ENCODE data around the gene ITIH3.

- TF ChIP-seq, protein P1, sequence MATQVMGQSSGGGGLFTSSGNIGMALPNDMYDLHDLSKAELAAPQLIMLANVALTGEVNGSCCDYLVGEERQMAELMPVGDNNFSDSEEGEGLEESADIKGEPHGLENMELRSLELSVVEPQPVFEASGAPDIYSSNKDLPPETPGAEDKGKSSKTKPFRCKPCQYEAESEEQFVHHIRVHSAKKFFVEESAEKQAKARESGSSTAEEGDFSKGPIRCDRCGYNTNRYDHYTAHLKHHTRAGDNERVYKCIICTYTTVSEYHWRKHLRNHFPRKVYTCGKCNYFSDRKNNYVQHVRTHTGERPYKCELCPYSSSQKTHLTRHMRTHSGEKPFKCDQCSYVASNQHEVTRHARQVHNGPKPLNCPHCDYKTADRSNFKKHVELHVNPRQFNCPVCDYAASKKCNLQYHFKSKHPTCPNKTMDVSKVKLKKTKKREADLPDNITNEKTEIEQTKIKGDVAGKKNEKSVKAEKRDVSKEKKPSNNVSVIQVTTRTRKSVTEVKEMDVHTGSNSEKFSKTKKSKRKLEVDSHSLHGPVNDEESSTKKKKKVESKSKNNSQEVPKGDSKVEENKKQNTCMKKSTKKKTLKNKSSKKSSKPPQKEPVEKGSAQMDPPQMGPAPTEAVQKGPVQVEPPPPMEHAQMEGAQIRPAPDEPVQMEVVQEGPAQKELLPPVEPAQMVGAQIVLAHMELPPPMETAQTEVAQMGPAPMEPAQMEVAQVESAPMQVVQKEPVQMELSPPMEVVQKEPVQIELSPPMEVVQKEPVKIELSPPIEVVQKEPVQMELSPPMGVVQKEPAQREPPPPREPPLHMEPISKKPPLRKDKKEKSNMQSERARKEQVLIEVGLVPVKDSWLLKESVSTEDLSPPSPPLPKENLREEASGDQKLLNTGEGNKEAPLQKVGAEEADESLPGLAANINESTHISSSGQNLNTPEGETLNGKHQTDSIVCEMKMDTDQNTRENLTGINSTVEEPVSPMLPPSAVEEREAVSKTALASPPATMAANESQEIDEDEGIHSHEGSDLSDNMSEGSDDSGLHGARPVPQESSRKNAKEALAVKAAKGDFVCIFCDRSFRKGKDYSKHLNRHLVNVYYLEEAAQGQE (IDR thresholded peaks at IDR 0.05; ENCODE audit: insufficient read depth in 1 of 2, low read depth in 2 of 2, low read length in 2 of 2): no peak
- TF ChIP-seq SIN3A (IDR thresholded peaks at IDR 0.05; ENCODE audit: borderline replicate concordance, insufficient read depth, low read length) (no peak), TAF1 (IDR thresholded peaks at IDR 0.05; ENCODE audit: borderline replicate concordance, insufficient read depth, low read length) (no peak)
Observed at GRCh38 chr3:52792961-52793695, 1.5 kb upstream of the ITIH3 start.
